MM.1S (cell line): ENCODE data around the gene SDF2L1.

Experiments used
- CTCF ChIP-seq: fragments of 300-600 bp; sonication (generic); IDR thresholded peaks from 2 replicates; pipeline ENCODE4 v1.5.1; 2016; ENCODE audit warnings: antibody characterized with exemption, low read length, mixed read lengths
- EZH2 ChIP-seq: fragments of 300-600 bp; sonication (generic); optimal IDR thresholded peaks from 2 replicates; pipeline ENCODE3; 2017; ENCODE audit warnings: low read depth, mild to moderate bottlenecking, antibody characterized with exemption, low read length, mixed read lengths
- EZH2phosphoT487 ChIP-seq: fragments of 300-600 bp; sonication (generic); IDR thresholded peaks from 2 replicates; pipeline ENCODE4 v1.6.1; 2018; ENCODE audit warnings: antibody characterized with exemption, low read length

GRCh38 chr22:21626073-21626734, 15.9 kb upstream of the SDF2L1 start:
- TF ChIP-seq CTCF (no peak), EZH2 (no peak), EZH2phosphoT487 (no peak)
